ENCODE measurements around the gene POLN. TPM values are rescaled to one million over a fixed set of nuclear protein-coding genes. Genes with fewer than 3 reads are reported as not detected.

Gene POLN
- polyA plus RNA-seq, 3 donors: 0.08 to 0.33 (median 0.28) TPM

GRCh38 chr4:2178986-2179385, 62.9 kb downstream of the POLN start:
- no peak for DNase-seq
- H4K20me1 ChIP-seq (ENCODE audit: insufficient read depth, low read length): no peaks in the 10 kb centered on the region
- no peak overlapping the region for H3K4me3 ChIP-seq (replicated peaks in 1 of 3; ENCODE audit: low read depth in 2 of 3, low read length in 3 of 3)
- H3K9me3 Mint-ChIP-seq: peaks cover 0 to 10% (median 3%) of the 10 kb centered on the region in 7 donors
- no peak overlapping the region for H3K27ac ChIP-seq (ENCODE audit: low read depth in 1 of 2, low read length in 2 of 2)
- H3K4me1 ChIP-seq (ENCODE audit: control insufficient read depth in 1 of 2, insufficient read depth in 2 of 2, low read length in 2 of 2): no peaks in the 10 kb centered on the region
- TF ChIP-seq CTCF (IDR thresholded peaks at IDR 0.05): no peak
- no peak overlapping the region for H3K9ac ChIP-seq (ENCODE audit: insufficient read depth, low read length, poor library complexity, severe bottlenecking)
- H3K27me3 ChIP-seq (ENCODE audit: control insufficient read depth in 2 of 2, insufficient read depth in 2 of 2, low read length in 2 of 2): no peaks in the 10 kb centered on the region
- intact Hi-C loops (cut with micrococcal nuclease): no loop called here
- peaks cover 0 to 2% of the 10 kb centered on the region in 2 donors for H3K36me3 Mint-ChIP-seq
- no peaks in the 10 kb centered on the region for H3K36me3 ChIP-seq (replicated peaks in 1 of 2; ENCODE audit: control insufficient read depth in 1 of 2, insufficient read depth in 2 of 2, low read length in 2 of 2)
- H3K4me3 Mint-ChIP-seq: no peak overlapping the region
- peaks cover 9% of the 10 kb centered on the region for H3K4me1 Mint-ChIP-seq
- no peak overlapping the region for H2AFZ ChIP-seq (ENCODE audit: insufficient read depth, low read depth, low read length, poor library complexity, severe bottlenecking)
- WGBS (ENCODE audit: insufficient coverage): 100% methylated on average over 1 of the region's 1 CpG
- peaks cover 3 to 5% (median 3%) of the 10 kb centered on the region in 3 donors for H3K27me3 Mint-ChIP-seq (ENCODE audit: low read depth in 3 of 3)
- H3K9me3 ChIP-seq (replicated peaks in 1 of 2; ENCODE audit: control insufficient read depth in 1 of 2, insufficient read depth in 1 of 2, low read length in 2 of 2): no peaks in the 10 kb centered on the region
- no peaks in the 10 kb centered on the region for H3K79me2 ChIP-seq (ENCODE audit: insufficient read depth, low read length)
- no peak overlapping the region for H3K4me2 ChIP-seq (replicated peaks; ENCODE audit: extremely low read depth, low read length, poor library complexity, severe bottlenecking)
- no peak overlapping the region for H3K27ac Mint-ChIP-seq

GRCh38 chr4:2177443-2178093, 64.4 kb downstream of the POLN start:
- Mint-ChIP-seq H3K27me3 (ENCODE audit: low read depth in 3 of 3) (peaks cover 3 to 5% (median 4%) of the 10 kb centered on the region in 3 donors), H3K4me3 (no peak overlapping the region), H3K36me3 (peaks cover 0 to 2% of the 10 kb centered on the region in 2 donors), H3K4me1 (peaks cover 5% of the 10 kb centered on the region), H3K27ac (no peak overlapping the region), H3K9me3 (peaks cover 0 to 10% (median 3%) of the 10 kb centered on the region in 7 donors)
- H3K79me2 ChIP-seq (ENCODE audit: insufficient read depth, low read length): no peaks in the 10 kb centered on the region
- WGBS (ENCODE audit: insufficient coverage): 100% methylated on average over 2 of the region's 4 CpGs
- H2AFZ ChIP-seq (ENCODE audit: insufficient read depth, low read depth, low read length, poor library complexity, severe bottlenecking): no peak overlapping the region
- no peaks in the 10 kb centered on the region for H3K36me3 ChIP-seq (replicated peaks in 1 of 2; ENCODE audit: control insufficient read depth in 1 of 2, insufficient read depth in 2 of 2, low read length in 2 of 2)
- H3K27ac ChIP-seq (ENCODE audit: low read depth in 1 of 2, low read length in 2 of 2): no peak overlapping the region
- H3K9me3 ChIP-seq (replicated peaks in 1 of 2; ENCODE audit: control insufficient read depth in 1 of 2, insufficient read depth in 1 of 2, low read length in 2 of 2): no peaks in the 10 kb centered on the region
- no peak for DNase-seq
- no peak overlapping the region for H3K9ac ChIP-seq (ENCODE audit: insufficient read depth, low read length, poor library complexity, severe bottlenecking)
- H3K4me3 ChIP-seq (replicated peaks in 1 of 3; ENCODE audit: low read depth in 2 of 3, low read length in 3 of 3): no peak overlapping the region
- H4K20me1 ChIP-seq (ENCODE audit: insufficient read depth, low read length): no peaks in the 10 kb centered on the region
- no peaks in the 10 kb centered on the region for H3K27me3 ChIP-seq (ENCODE audit: control insufficient read depth in 2 of 2, insufficient read depth in 2 of 2, low read length in 2 of 2)
- intact Hi-C loops (cut with micrococcal nuclease): no loop called here
- no peak for TF ChIP-seq CTCF (IDR thresholded peaks at IDR 0.05)
- H3K4me2 ChIP-seq (replicated peaks; ENCODE audit: extremely low read depth, low read length, poor library complexity, severe bottlenecking): no peak overlapping the region
- H3K4me1 ChIP-seq (ENCODE audit: control insufficient read depth in 1 of 2, insufficient read depth in 2 of 2, low read length in 2 of 2): peaks cover 3% of the 10 kb centered on the region in 2 donors

Measured in CD14-positive monocyte (primary cell).